ENCODE data around the gene CSF2.
A peak's percentile ranks its signal among the peaks of the same experiment; 100 is the strongest.

The CSF2 gene

GRCh38 chr5:132055441-132055807 lies 18.2 kb upstream of the CSF2 start:
- peak; percentile 17 for DNase-seq

- no peak for DNase-seq
These were observed 17.6 kb upstream of the CSF2 start for GRCh38 chr5:132055808-132056609.

DNA sequence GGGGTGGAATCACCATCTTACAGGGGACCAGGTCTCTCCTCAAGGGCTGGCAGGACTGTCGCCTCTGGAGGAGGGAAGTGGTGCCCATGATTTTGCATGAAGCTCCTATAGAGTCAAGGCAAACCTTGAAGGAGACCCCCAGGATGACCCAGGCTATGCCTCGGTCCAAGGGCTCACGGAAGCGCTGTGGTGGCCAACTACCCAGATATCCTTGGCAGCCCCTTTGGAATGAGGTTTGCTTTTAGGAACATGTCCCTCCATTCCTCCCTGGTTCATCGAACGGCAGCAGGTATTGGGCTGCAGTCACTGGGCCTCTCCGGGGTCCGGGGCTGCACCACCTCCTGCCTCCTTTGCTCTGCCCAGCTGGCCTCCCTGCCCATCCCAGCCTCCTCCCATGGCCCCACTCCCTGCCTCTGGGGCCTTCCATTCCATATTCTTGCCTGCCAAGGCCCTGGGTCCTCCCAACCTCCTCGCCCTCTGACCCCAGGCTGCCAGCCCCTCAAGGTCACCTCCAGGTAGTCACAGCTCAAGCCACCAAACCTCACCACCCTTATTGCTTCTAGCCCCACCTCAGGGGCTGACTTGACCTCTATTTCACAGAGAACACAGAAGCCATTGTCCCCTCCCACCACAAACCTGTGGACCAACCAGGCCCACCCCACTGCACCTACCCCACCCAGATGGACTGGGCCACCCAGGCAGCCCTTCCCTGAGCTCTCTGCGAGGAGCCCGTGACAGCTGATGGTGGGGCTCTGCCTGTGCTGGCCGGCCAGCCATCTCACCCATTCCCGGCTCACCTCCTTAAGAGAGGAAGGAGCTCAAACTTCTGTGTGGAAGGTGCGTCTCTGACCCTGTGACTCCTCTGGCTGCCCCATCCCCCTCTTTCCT lies 16.7 kb upstream of the CSF2 start:
- DNase-seq, result no peak

DNA sequence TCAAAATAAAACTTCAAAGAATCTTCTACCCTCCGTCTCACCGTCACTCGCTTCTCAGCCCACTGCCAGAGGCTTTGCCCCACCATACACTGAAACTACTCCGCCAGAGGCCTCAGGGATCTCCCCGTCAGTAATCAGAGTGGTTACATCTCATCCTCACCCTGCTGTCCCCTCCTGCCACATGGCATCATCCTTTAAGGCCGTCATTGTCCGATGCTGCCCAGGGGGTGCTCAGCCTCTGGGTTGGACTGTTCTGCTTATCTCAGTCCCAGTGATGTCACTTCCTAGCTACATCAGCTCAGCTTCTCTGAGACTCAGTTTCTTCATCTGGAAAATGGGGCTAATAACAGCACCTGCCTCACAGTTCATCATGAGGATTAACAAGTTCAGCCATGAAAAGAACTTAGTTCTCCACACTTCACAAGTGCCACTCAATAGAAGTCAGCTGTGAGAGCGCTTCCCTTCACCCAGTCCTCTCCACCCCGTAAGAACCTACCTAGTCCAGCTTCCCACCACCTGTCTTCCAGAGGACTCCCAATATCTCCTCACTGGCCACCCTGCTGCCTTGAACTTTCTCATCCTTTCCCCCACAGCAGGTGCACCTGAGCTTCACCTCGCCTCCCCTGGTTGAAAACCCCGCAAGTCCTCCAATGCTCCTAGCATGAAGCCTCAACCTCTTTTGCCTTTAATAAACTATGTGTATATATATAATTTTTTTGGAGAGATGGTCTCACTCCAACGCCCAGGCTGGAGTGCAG lies 15.9 kb upstream of the CSF2 start:
- DNase-seq, result no peak

DNA sequence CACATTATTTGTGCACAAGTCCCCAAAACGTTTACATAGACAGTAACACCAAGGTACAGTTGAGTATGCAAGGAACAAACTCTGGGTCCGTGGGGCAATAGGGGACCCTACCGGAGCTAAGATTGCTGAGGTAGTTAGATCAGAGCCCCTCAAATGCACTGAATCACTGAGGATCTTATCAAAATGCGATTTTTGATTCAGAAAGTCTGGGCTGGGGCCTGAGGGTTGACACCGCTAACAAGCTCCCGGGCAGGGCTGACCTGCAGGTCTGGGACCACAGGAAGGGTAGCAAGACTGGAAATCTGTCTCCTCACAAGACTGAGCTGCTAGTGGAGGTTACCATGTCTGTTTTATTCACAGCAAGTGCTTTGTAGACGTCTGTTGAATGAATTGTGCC lies 14.9 kb upstream of the CSF2 start:
- no peak for DNase-seq

GRCh38 chr5:132059043-132059695 lies 14.4 kb upstream of the CSF2 start:
- no peak for DNase-seq

- DNase-seq, result no peak
These were observed 13.7 kb upstream of the CSF2 start for GRCh38 chr5:132059696-132060500.

DNA sequence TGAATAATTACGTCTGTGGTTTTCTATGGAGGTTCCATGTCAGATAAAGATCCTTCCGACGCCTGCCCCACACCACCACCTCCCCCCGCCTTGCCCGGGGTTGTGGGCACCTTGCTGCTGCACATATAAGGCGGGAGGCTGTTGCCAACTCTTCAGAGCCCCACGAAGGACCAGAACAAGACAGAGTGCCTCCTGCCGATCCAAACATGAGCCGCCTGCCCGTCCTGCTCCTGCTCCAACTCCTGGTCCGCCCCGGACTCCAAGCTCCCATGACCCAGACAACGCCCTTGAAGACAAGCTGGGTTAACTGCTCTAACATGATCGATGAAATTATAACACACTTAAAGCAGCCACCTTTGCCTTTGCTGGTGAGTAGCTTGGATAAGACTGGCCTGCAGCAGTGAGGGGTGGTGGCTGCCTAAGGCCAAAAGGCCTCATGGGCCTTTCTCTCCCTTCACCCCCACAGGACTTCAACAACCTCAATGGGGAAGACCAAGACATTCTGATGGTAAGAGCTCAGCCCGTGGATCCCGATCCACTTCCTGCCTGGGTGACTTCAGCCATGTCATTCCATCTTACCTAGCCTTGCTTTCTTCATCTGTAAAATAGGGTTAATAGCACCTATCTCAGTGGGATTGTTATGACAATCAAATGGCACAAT lies 13.0 kb upstream of the CSF2 start, which contains the start of gene IL3:
IL3 (plus strand) TSS at position 155 of the 661 bp plus-strand sequence; CDS start at position 207, 52 bp downstream.
- DNase-seq, result no peak

DNA sequence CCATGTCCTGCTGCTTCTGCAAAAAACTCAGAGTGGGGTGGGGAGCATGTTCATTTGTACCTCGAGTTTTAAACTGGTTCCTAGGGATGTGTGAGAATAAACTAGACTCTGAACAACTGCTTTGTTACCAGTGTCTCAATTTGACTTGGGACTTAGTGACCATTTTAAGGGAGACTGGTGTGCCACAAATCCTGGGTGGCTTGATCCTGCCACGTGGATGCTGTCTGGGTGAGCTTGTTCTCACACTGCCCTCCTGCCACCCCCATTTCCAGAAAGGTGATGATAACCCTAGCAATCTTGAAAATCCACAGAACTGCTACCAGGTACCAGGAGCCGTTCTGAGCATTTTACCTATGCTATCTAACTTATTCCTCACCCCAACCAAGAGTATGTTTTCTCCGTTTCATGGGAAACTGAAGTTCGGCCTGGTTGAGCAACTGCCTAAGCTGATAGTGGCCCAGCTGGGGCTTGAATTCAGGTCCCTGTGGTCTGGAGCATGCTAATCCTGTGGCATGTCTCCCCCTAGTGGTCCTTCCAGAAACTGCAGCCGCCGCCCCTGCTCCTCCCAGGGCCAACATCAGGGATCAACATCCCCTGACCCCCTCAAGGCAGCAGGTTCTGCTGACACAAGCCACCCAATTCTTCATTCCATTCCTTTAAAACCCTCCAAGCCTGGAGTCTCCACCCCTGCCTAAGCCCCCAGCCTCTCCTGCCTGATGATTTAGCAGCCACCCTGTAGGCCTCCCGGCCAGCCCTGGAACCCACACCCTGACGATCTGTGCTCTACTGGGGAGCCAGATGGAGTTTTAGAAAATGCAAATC lies 10.3 kb upstream of the CSF2 start:
- DNase-seq, result peak; percentile 3

GRCh38 chr5:132064140-132064539 lies 9.4 kb upstream of the CSF2 start:
- DNase-seq, result no peak

DNA sequence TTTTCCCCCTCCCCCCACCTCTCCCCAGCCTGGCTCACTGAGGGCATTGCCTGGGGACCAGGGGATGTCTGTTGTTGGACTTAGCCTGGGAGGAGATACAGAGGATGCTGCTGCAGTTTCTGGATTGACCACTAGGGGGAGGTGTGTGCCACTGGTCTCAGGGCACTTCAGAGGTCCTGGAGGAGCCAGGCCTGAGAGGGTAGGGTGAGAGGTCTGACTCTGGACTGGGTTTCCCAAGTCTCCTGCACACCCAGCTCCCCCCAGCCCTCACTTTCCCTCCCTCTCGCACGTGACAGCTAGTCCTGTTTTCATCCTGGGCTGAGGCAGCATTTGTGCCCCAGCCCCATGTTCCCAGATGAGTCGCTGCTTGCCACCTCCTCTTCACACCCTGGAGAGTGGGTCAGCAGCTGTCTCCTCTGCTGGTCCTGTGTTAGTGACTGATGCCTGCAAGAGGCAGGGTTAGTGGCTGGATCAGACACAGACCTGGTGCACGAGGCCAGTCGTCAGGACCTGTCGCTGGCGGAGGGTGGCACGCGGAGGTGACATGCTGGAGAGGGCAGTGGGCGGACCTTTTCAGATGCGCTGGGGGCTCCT lies 8.8 kb upstream of the CSF2 start:
- DNase-seq, result peak; percentile 35

GRCh38 chr5:132065351-132065937 lies 8.1 kb upstream of the CSF2 start:
- peak; percentile 0 for DNase-seq

GRCh38 chr5:132065951-132066701 lies 7.5 kb upstream of the CSF2 start:
- no peak for DNase-seq

GRCh38 chr5:132066871-132067270 lies 6.7 kb upstream of the CSF2 start:
- DNase-seq, result no peak

DNA sequence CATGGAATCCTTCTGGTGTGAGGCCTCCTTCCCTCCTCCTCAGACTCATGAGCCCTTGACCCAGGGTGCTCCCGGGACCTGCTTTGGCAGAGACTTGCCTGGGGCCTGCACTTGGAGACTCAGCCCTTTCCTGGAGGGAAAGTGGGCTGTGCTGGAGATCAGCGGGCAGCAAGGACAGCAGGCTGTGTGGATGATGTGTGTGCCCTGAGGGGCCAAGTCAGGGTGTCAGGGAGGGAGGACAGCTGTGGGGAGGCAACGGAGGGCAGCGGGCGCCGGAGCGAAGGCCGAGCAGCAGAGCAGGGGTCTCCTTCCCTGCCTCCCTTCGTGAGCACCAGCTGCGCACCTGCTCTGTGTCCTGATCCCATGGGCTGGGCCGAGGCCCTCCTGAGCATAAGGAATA lies 6.1 kb upstream of the CSF2 start:
- DNase-seq, result no peak

GRCh38 chr5:132067941-132068808 lies 5.4 kb upstream of the CSF2 start:
- no peak for DNase-seq

DNA sequence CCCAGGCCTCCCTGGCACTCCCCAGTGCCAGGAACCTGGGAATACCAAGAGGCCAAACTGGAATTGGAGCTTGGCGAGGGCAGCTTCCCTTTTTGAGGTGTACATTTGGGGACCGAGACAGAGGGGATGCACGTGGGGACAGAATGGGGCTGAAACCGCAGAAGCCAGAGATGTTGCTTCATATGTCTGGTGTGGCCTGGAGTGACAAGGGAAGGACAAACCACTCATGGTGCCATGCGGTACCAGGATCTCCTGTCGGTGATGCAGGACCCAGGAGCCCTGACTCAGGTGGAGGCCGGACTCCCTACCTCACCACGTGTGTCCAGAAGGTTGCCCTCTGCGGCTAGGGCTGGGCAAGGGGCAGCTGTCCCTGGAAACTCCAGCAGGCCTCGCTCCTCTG lies 4.0 kb upstream of the CSF2 start:
- no peak for DNase-seq

DNA sequence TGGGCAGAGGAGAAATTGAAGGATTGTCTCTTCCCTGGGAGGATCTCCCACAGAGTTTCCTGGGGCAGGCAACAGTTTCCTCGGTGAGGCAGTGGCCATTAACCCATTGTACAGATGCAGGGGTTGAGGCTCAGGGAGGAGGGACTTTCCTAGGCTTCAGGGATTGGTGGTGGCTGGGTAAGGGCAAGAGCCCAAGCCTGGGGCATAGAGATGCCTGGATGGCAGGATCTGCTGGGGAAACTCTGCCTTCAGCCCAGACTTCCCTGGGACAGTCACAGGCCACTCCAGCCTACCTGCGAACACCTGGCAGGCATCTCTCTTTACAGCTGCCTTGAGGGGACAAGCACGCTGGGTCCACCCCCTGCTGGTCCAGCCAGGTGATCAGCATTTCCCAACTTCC lies 3.6 kb upstream of the CSF2 start:
- DNase-seq, result no peak

Data from NCI-H1092 treated with DMSO at 0.1 percent for 48 hours (cell line).